ENCODE results near the gene PHYHD1.
"Not testable (repeated sequence)": the region's sequence is repeated elsewhere in the genome, so short reads cannot be mapped to it uniquely, and the experiment has no call there.

DNA sequence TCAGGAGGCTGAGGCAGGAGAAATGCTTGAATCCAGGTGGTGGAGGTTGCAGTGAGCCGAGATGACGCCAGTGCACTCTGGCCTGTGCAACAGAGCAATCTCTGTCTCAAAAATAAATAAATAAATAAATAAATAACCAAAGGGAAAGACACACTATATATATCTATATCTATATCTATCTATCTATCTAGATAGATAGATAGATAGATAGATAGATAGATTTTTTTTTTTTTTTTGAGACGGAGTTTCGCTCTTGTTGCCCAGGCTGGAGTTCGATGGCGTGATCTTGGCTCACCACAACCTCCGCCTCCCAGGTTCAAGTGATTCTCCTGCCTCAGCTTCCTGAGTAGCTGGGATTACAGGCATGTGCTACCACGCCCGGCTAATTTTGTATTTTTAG, 40.6 kb downstream of the PHYHD1 start:
- TF ChIP-seq, protein P1, sequence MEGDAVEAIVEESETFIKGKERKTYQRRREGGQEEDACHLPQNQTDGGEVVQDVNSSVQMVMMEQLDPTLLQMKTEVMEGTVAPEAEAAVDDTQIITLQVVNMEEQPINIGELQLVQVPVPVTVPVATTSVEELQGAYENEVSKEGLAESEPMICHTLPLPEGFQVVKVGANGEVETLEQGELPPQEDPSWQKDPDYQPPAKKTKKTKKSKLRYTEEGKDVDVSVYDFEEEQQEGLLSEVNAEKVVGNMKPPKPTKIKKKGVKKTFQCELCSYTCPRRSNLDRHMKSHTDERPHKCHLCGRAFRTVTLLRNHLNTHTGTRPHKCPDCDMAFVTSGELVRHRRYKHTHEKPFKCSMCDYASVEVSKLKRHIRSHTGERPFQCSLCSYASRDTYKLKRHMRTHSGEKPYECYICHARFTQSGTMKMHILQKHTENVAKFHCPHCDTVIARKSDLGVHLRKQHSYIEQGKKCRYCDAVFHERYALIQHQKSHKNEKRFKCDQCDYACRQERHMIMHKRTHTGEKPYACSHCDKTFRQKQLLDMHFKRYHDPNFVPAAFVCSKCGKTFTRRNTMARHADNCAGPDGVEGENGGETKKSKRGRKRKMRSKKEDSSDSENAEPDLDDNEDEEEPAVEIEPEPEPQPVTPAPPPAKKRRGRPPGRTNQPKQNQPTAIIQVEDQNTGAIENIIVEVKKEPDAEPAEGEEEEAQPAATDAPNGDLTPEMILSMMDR (IDR thresholded peaks at IDR 0.05): not testable (repeated sequence)
- TF ChIP-seq POLR2A, EP300, POLR2AphosphoS5 (IDR thresholded peaks at IDR 0.05): not testable (repeated sequence)
